Endodermal cell (in vitro differentiated cells): ENCODE results near the gene JADE1. TPM values are rescaled to one million over a fixed set of nuclear protein-coding genes. Genes with fewer than 3 reads are reported as not detected.

Source experiments
- DNase-seq: peaks from one replicate; pipeline ENCODE4 v3.0.0-alpha.2; 2017
- H3K27ac ChIP-seq: 2 replicates; pipeline ENCODE4 v1.5.1; 2013; ENCODE audit warnings: mild to moderate bottlenecking, low read depth, low read length, moderate library complexity
- H3K27me3 ChIP-seq: 2 replicates; pipeline ENCODE4 v1.6.1; 2013; ENCODE audit warnings: mild to moderate bottlenecking, low read length, moderate library complexity; ENCODE audit not compliant: insufficient read depth, control insufficient read depth, poor library complexity, severe bottlenecking
- H3K36me3 ChIP-seq: 2 replicates; pipeline ENCODE4 v1.7.0; 2013; ENCODE audit warnings: mild to moderate bottlenecking, low read length, moderate library complexity; ENCODE audit not compliant: control insufficient read depth, insufficient read depth
- H3K4me1 ChIP-seq: one replicate; pipeline ENCODE4 v1.7.0; 2013; ENCODE audit warnings: low read length; ENCODE audit not compliant: control insufficient read depth, insufficient read depth
- H3K4me3 ChIP-seq: 2 replicates; pipeline ENCODE4 v1.5.1; 2013; ENCODE audit warnings: mild to moderate bottlenecking, low read length, moderate library complexity
- H3K9ac ChIP-seq: 2 replicates; pipeline ENCODE4 v1.6.1; 2013; ENCODE audit warnings: mild to moderate bottlenecking, low read length, moderate library complexity; ENCODE audit not compliant: poor library complexity, severe bottlenecking; ENCODE audit errors: extremely low read depth
- H3K9me3 ChIP-seq: 2 replicates; pipeline ENCODE4 v1.6.1; 2013; ENCODE audit warnings: mild to moderate bottlenecking, low read length, moderate library complexity; ENCODE audit not compliant: control insufficient read depth
- H3K27ac Mint-ChIP-seq: 2 replicates; pipeline ENCODE4 v1.8.0; 2020; ENCODE audit warnings: mixed read lengths
- H3K27me3 Mint-ChIP-seq: 2 replicates; pipeline ENCODE4 v1.8.0; 2021; ENCODE audit warnings: mild to moderate bottlenecking, mixed read lengths; ENCODE audit not compliant: insufficient read depth
- H3K36me3 Mint-ChIP-seq: 2 replicates; pipeline ENCODE4 v1.8.0; 2020; ENCODE audit warnings: low read depth, mixed read lengths
- H3K4me1 Mint-ChIP-seq: 2 replicates; pipeline ENCODE4 v1.8.0; 2020; ENCODE audit warnings: mixed read lengths
- H3K4me3 Mint-ChIP-seq: 2 replicates; pipeline ENCODE4 v1.8.0; 2020; ENCODE audit warnings: mild to moderate bottlenecking, moderate library complexity, mixed read lengths
- H3K9me3 Mint-ChIP-seq: 2 replicates; pipeline ENCODE4 v1.8.0; 2020; ENCODE audit warnings: mild to moderate bottlenecking, mixed read lengths
- WGBS, 2 experiments: methylation state at CpG; one replicate each; pipeline versions ENCODE4 v1.1.5 to v1.1.7; 2013; ENCODE audit warnings: missing lambda C conversion rate in 2 of 2, mixed read lengths in 1 of 2; ENCODE audit not compliant: insufficient coverage in 1 of 2, insufficient read length in 1 of 2; 5-methylcytosine and 5-hydroxymethylcytosine counted together
- long read RNA-seq, 4 experiments: library from polyadenylated mRNA in 2 of 4; library from RNA in 1 of 4; library from capped mRNA in 1 of 4; stranded (forward) in 3 of 4; unstranded in 1 of 4; transcript quantifications; one replicate each; pipeline ENCODE4 v2.0.0, GENCODE V29; 2020 to 2021; ENCODE audit warnings: inconsistent platforms in 1 of 4
- polyA plus RNA-seq, 2 experiments: library from polyadenylated mRNA; stranded (reverse); fragments of 50-300 nt; gene quantifications; one replicate each; pipeline ENCODE4 v1.2.3, GENCODE V29; 2013
- total RNA-seq, 2 donors: library from RNA; stranded (reverse); fragmentation: NEBNext Ultra II Directional in 1 of 2; extraction: Animal tissue kit (Norgen Biotek cat#: 25700) in 1 of 2; gene quantifications; 2 replicates in 1 of 2; 3 replicates in 1 of 2; pipeline ENCODE4 v1.2.1, GENCODE V29; 2021
- TF ChIP-seq, protein P1 (sequence below): fragments of 200-600 bp; sonication (generic); conservative IDR thresholded peaks from 2 replicates; pipeline ENCODE4 v1.5.0; 2021; ENCODE audit warnings: antibody characterized with exemption, mild to moderate bottlenecking

JADE1 gene
- total RNA-seq: 10 to 100 TPM; 48.5 to 50.8 TPM
- polyA plus RNA-seq (2013, experiment 1 of 2): 29.2 TPM
- polyA plus RNA-seq (2013, experiment 2 of 2): 23.9 TPM
- long read RNA-seq, experiment 1, full-length matches to known transcripts: 2 of 16 reads
- long read RNA-seq, experiment 1, partial matches to known transcripts: 12 of 16 reads
- long read RNA-seq, experiment 1, other reads (novel, unspliced or antisense): 2 of 16 reads
- long read RNA-seq, experiment 2, full-length matches to known transcripts: 51 of 93 reads
- long read RNA-seq, experiment 2, partial matches to known transcripts: 24 of 93 reads
- long read RNA-seq, experiment 2, other reads (novel, unspliced or antisense): 18 of 93 reads
- long read RNA-seq, experiment 3, full-length matches to known transcripts: 265 of 359 reads
- long read RNA-seq, experiment 3, partial matches to known transcripts: 48 of 359 reads
- long read RNA-seq, experiment 3, other reads (novel, unspliced or antisense): 46 of 359 reads
- long read RNA-seq, experiment 4, full-length matches to known transcripts: 1 of 15 reads
- long read RNA-seq, experiment 4, partial matches to known transcripts: 1 of 15 reads
- long read RNA-seq, experiment 4, other reads (novel, unspliced or antisense): 13 of 15 reads

- Histone ChIP-seq H3K27me3 (no peaks in the 10 kb centered on the region), H3K4me1 (no peaks in the 10 kb centered on the region), H3K36me3 (no peaks in the 10 kb centered on the region), H3K4me3 (peak within 1 kb of the TSS; percentile 99), H3K9ac (peak within 1 kb of the TSS; percentile 95), H3K27ac (peak within 1 kb of the TSS; percentile 97), H3K9me3 (no peaks in the 10 kb centered on the region)
- Mint-ChIP-seq H3K4me3 (peak within 1 kb of the TSS; percentile 89), H3K27me3 (peaks cover 16% of the 10 kb centered on the region), H3K4me1 (peaks cover 11% of the 10 kb centered on the region), H3K9me3 (peaks cover 2% of the 10 kb centered on the region), H3K36me3 (peaks cover 3% of the 10 kb centered on the region), H3K27ac (peak within 1 kb of the TSS; percentile 96)
- TF ChIP-seq, protein P1, sequence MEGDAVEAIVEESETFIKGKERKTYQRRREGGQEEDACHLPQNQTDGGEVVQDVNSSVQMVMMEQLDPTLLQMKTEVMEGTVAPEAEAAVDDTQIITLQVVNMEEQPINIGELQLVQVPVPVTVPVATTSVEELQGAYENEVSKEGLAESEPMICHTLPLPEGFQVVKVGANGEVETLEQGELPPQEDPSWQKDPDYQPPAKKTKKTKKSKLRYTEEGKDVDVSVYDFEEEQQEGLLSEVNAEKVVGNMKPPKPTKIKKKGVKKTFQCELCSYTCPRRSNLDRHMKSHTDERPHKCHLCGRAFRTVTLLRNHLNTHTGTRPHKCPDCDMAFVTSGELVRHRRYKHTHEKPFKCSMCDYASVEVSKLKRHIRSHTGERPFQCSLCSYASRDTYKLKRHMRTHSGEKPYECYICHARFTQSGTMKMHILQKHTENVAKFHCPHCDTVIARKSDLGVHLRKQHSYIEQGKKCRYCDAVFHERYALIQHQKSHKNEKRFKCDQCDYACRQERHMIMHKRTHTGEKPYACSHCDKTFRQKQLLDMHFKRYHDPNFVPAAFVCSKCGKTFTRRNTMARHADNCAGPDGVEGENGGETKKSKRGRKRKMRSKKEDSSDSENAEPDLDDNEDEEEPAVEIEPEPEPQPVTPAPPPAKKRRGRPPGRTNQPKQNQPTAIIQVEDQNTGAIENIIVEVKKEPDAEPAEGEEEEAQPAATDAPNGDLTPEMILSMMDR: peak; percentile 75
- WGBS, 2 experiments: 0 to 1% methylated on average over 17 to 91 of the region's 91 CpGs
- peak; percentile 98 for DNase-seq
Measured at GRCh38 chr4:128809477-128810330, at the start of gene JADE1. Gene JADE1 (plus strand): TSS chr4:128809700. CDS start chr4:128831759, 22,059 bp downstream.

- WGBS, 2 experiments: 86 to 92% methylated on average over 2 to 4 of the region's 4 CpGs
- H3K9me3 Mint-ChIP-seq: no peaks in the 10 kb centered on the region
Measured at GRCh38 chr4:128766781-128767180, 42.7 kb upstream of the JADE1 start.

More at GRCh38 chr4:128766781-128767180, 42.7 kb upstream of the JADE1 start:
- Mint-ChIP-seq H3K36me3 (no peaks in the 10 kb centered on the region), H3K4me3 (no peak overlapping the region), H3K27ac (no peak overlapping the region), H3K4me1 (peaks cover 10% of the 10 kb centered on the region), H3K27me3 (peaks cover 26% of the 10 kb centered on the region)
- Histone ChIP-seq H3K4me1 (no peaks in the 10 kb centered on the region), H3K9me3 (no peaks in the 10 kb centered on the region), H3K36me3 (no peaks in the 10 kb centered on the region), H3K9ac (no peak overlapping the region), H3K4me3 (no peak overlapping the region), H3K27me3 (no peaks in the 10 kb centered on the region), H3K27ac (no peak overlapping the region)
- no peak for DNase-seq
- TF ChIP-seq, protein P1: no peak
